ENCODE measurements around the gene PAM16.

The PAM16 gene

DNA sequence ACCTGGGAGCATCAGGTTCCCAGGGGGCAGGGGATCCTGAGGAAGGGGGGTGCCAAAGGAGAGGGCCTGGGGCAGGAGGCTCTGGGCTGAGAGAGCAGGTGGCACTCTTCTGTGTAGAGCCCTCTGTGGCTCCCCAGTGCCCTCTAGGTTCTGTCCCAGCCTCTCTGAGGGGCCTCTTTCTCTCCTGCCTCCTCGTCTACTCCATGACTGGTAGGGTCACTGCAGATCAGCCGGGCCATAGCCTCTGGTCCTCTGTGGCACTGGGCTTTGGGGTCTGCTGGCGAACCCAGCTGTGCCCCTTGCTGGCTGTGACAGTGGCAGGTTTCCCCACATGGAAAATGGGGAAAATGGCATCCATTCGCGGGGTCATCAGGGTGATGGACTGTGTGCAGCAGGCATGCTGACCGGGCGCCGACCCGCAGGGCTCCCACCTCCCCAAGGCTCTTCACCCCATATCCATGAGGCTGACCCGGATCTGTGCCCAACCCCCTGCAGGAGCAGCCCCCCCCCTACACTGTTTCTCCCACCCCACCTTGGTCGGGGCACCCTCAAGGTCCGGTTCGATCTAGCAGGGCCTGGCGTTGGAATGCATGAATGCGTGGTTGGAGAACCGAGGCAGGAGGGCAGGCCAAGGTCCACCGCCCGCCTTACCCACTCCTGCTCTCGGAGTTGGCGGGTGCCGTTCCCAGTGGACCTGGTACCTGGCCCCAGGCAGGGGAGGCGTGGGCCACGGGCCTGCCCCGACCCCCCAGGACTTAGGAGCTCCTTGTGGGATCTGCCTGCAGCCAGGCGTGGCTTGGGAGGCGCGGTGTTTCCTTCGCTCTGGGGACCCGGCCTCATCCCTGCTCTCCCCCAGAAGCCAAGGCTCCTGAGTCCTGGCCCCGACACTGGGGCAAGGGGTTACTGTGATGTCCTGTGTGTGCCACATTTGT lies 28.7 kb downstream of the PAM16 start:
- H3K4me3 ChIP-seq (ENCODE audit: low read length), result no peak overlapping the region
- H3K4me1 ChIP-seq (ENCODE audit: control insufficient read depth, insufficient read depth, low read length), result peaks cover 39% of the 10 kb centered on the region
- H3K9me3 ChIP-seq (ENCODE audit: control insufficient read depth, low read length), result no peaks in the 10 kb centered on the region
- peaks cover 10% of the 10 kb centered on the region for H3K27me3 ChIP-seq (ENCODE audit: control insufficient read depth, insufficient read depth, low read length)
- H3K36me3 ChIP-seq (ENCODE audit: control insufficient read depth, insufficient read depth, low read length), result no peaks in the 10 kb centered on the region
- H3K9ac ChIP-seq (ENCODE audit: low read length), result no peak overlapping the region

DNA sequence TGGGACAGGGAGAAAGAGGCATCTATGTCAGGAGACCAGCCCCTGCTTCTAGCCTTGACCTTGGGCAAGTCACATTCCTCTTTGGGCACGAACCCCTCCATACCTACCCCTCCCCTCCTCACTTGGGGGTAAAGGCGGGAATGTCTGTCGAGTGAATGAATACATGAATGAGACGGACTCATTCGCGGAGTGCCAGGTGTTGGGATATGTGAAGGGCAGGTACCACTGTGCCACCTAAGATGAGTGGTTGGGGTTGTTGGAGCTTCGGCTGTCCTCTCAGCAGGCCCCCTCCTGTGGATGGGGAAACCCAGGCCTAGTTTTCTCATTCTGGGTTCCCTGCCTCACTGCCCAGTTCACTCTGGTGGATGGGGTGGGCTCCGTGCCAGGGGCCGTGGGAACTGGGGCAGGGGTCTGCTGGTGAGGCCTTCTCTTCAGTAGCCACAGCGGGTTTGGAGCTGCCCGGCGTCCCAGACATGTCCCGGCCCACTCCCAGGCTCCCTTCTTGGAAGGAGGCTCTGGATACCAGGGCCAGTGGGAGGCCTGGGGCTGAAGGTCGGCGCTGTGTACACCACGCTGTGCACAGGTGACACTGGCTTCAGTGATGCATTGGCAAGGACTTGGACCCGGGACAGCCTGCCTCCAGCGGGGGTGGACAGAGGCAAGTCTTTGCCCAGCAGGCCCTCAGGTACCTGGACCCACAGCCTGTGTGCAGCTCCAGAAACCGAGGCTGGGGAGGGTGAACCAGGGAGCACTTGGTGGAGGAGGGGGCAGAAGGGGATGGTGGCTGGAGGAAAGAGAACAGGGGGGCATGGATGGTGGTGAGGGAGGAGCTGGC lies 29.6 kb downstream of the PAM16 start:
- no peaks in the 10 kb centered on the region for H3K9me3 ChIP-seq (ENCODE audit: control insufficient read depth, low read length)
- H3K9ac ChIP-seq (ENCODE audit: low read length), result no peak overlapping the region
- peaks cover 44% of the 10 kb centered on the region for H3K4me1 ChIP-seq (ENCODE audit: control insufficient read depth, insufficient read depth, low read length)
- H3K36me3 ChIP-seq (ENCODE audit: control insufficient read depth, insufficient read depth, low read length), result no peaks in the 10 kb centered on the region
- H3K27me3 ChIP-seq (ENCODE audit: control insufficient read depth, insufficient read depth, low read length), result peaks cover 19% of the 10 kb centered on the region
- H3K4me3 ChIP-seq (ENCODE audit: low read length), result no peak overlapping the region

DNA sequence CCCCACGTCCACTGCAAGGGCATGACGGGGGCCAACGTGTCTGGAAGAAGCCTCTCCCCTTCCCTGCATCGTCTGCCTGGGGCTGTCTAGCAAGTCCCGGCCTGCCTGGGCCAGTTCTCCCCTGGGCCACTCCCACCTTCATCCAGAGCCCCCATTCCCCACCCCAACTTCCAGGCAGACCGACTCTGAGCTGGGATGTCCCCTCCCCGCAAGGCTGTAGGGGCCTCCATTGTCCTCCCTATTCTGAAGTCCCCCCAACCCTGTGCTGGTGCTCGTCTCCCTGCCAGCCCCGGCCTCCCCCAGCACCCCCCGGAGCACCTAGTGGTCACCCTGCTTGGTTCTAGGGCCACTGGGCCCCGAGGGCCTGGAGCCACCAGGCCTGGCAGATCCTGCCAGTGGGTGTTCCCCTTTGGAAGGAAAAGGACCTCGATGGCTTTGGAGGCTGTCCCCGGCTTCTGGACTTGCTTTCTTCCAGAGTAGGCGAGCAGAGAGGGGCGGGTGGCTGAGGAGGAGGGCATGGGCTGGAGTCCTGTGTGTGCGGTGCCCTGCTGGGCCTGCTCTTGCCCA lies 30.5 kb downstream of the PAM16 start:
- no peak overlapping the region for H3K4me3 ChIP-seq (ENCODE audit: low read length)
- peaks cover 46% of the 10 kb centered on the region for H3K4me1 ChIP-seq (ENCODE audit: control insufficient read depth, insufficient read depth, low read length)
- no peaks in the 10 kb centered on the region for H3K9me3 ChIP-seq (ENCODE audit: control insufficient read depth, low read length)
- no peak overlapping the region for H3K9ac ChIP-seq (ENCODE audit: low read length)
- peaks cover 21% of the 10 kb centered on the region for H3K27me3 ChIP-seq (ENCODE audit: control insufficient read depth, insufficient read depth, low read length)
- no peaks in the 10 kb centered on the region for H3K36me3 ChIP-seq (ENCODE audit: control insufficient read depth, insufficient read depth, low read length)

DNA sequence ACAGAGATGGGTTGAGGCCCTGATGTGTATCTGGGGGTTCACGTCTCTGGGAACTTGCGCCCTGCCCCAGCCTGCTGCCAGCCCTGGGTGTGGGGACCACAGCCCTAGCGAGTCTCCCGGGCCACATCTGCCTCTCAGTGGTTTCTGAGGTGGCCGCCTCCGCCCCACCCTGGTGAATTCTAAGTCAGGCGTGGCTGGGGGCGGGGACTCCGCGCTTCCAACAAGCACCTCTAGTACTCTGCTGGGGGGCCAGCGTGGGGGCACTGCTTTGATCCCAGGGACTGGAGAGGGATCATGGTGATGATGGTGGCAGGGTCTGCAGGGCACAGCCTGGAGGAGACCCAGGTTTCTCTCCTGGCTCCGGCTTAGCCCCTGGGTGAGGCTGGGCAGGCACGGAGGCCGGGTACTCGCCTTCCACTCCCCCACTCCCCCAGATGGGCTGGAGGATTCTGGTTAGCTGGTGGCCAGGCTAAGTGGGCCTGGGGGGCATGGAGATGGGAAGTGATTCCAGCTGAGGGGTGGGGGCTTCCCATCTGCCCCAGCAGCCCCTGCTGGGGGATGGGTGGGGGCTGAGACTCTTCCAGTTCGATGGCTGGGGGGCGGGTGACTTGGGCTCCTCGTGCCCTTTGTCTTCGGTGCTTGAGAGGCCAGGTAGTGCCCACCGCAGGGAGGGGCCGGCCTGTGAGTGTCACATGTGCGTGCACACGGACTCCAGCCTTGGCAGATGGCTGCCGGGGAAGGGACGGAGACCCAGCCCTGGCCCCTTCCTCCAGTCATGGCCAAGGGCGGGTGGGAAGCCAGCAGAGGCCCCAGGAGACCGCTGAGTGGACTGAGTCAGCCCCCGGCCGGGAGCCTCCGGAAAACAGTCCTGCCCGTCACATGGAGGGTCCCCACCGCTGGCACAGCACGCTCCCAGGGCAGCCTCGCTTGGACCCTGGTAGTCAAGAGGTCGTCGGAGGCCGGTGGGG lies 31.4 kb downstream of the PAM16 start:
- Histone ChIP-seq H3K4me3 (ENCODE audit: low read length) (no peak overlapping the region), H3K27me3 (ENCODE audit: control insufficient read depth, insufficient read depth, low read length) (peaks cover 27% of the 10 kb centered on the region), H3K36me3 (ENCODE audit: control insufficient read depth, insufficient read depth, low read length) (no peaks in the 10 kb centered on the region), H3K9ac (ENCODE audit: low read length) (no peak overlapping the region), H3K4me1 (ENCODE audit: control insufficient read depth, insufficient read depth, low read length) (peaks cover 45% of the 10 kb centered on the region), H3K9me3 (ENCODE audit: control insufficient read depth, low read length) (no peaks in the 10 kb centered on the region)

DNA sequence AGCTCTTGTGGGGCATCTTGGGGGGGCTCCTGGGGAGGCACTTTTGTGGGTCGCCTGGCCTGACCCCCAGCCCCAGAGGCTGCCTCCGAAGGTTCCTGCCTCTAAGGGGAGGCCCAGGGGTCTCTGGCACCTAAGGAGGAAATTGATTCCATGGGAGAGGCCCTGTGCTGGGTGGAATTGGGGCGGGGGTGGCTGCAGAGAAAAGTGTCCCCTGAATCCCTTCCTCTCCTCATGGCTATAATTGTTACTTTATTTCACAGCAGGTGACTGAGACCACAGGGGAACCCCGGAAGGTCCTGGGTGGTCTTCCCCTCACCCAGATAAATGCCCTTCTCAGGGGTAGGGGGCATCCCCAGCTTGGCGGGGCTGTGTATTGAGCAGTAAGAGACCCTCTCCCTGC lies 32.2 kb downstream of the PAM16 start:
- no peaks in the 10 kb centered on the region for H3K9me3 ChIP-seq (ENCODE audit: control insufficient read depth, low read length)
- H3K36me3 ChIP-seq (ENCODE audit: control insufficient read depth, insufficient read depth, low read length), result no peaks in the 10 kb centered on the region
- peaks cover 41% of the 10 kb centered on the region for H3K4me1 ChIP-seq (ENCODE audit: control insufficient read depth, insufficient read depth, low read length)
- H3K4me3 ChIP-seq (ENCODE audit: low read length), result no peak overlapping the region
- H3K9ac ChIP-seq (ENCODE audit: low read length), result no peak overlapping the region
- peaks cover 35% of the 10 kb centered on the region for H3K27me3 ChIP-seq (ENCODE audit: control insufficient read depth, insufficient read depth, low read length)

DNA sequence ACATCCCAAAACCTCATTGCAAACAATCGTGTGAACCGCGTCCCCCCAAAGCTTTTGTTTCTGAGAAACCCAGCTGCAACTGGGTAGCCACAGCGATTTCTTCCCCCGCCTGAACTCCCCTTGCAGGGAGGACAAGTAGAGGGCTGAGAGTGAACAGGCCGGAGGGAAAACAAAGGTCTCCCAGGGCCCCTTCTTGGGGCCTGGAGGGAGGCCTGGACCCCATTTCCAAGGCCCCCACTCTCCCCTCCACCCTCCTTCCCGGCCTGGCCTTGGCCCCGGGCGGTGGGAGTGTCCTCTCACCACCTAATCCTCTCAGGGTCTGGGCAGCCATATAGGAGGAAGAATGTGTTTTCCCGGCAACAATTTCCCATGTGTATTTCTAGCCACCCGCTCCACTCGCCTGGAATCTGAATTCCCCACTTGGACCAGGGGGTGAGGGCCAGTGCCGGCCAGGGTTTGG lies 32.6 kb downstream of the PAM16 start:
- H3K27me3 ChIP-seq (ENCODE audit: control insufficient read depth, insufficient read depth, low read length), result peaks cover 39% of the 10 kb centered on the region
- no peaks in the 10 kb centered on the region for H3K36me3 ChIP-seq (ENCODE audit: control insufficient read depth, insufficient read depth, low read length)
- H3K4me1 ChIP-seq (ENCODE audit: control insufficient read depth, insufficient read depth, low read length), result peaks cover 39% of the 10 kb centered on the region
- H3K4me3 ChIP-seq (ENCODE audit: low read length), result no peak overlapping the region
- no peak overlapping the region for H3K9ac ChIP-seq (ENCODE audit: low read length)
- no peaks in the 10 kb centered on the region for H3K9me3 ChIP-seq (ENCODE audit: control insufficient read depth, low read length)

DNA sequence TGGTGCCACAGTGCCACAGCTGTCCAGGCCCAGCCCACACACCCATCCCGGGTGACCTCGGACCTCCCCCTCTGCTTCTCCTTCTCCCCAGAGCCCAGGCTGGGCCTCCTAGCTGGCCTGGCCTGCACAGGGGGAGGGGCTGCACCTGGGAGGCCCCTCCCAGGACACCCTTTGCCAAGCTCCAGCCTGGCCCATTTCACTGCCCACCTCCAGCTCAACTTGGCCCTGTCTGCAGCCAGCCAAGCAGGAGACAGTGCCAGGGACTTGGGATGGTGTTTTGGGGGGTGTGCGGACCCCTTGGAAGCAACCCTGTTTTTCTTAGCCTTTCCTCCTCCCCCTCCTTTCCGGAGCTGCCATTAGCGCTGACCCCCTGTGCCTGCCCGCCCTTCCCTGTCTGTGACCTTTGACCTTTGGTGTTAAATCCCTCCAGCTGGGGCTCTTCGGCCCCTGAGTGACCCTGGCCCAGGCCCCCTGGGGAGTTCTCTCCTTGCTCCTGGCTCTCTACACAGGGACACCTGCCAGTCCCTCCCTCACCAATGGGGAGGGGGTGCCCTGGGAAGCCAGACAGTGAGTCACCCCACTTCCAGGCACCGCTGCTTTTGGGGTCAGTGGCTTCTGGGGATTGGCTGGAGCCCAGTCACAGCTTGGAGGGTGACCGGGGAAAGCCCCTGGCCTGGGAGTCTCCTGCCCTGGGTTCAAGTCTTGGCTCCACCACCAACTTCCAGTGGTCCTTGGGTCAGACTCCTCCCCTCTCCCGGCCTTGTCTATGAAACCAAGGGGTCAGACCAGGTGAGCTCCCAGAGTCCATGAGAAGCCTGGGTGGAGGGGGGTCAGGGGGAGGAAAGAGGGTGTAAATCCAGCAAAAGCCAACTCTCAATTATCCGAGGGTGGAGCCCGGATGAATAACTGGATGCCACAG lies 33.3 kb downstream of the PAM16 start:
- peaks cover 39% of the 10 kb centered on the region for H3K27me3 ChIP-seq (ENCODE audit: control insufficient read depth, insufficient read depth, low read length)
- no peak overlapping the region for H3K4me3 ChIP-seq (ENCODE audit: low read length)
- H3K9me3 ChIP-seq (ENCODE audit: control insufficient read depth, low read length), result no peaks in the 10 kb centered on the region
- no peak overlapping the region for H3K9ac ChIP-seq (ENCODE audit: low read length)
- peaks cover 39% of the 10 kb centered on the region for H3K4me1 ChIP-seq (ENCODE audit: control insufficient read depth, insufficient read depth, low read length)
- H3K36me3 ChIP-seq (ENCODE audit: control insufficient read depth, insufficient read depth, low read length), result no peaks in the 10 kb centered on the region

DNA sequence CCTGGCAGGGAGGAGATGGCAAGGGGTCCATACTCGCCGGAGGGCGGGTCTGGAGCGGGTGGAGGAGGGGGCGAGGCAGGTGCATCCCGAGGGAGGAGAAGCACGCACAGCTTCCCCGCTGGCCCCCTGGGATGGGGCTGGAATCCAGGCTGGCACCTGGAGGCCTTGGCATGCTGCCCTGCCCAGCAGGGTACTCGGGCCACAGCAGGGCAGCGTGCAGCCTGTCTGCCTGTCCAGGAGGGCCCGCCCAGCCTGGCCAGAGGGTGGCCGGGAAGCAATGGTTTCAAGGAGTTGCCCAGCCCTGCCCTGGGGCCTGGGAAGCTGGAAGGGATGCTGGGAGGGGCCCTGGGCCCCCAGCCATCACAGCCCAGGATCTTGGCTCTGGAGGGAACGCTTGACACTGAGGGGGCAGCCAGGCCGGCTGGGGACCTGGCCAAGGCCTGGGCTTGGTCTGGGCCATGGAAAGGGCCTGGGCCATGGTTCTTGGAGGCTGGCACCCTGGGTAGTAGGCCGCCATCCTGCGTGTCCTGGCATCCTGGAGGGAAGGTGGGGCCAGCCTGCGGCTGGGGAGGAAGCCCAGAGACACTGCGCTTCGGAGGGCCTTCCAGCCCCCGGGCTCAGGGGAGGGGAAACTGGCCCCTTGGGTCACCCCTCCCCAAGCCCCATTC lies 34.1 kb downstream of the PAM16 start:
- peak overlapping the region; percentile 15 for H3K9ac ChIP-seq (ENCODE audit: low read length)
- H3K4me3 ChIP-seq (ENCODE audit: low read length), result no peak overlapping the region

DNA sequence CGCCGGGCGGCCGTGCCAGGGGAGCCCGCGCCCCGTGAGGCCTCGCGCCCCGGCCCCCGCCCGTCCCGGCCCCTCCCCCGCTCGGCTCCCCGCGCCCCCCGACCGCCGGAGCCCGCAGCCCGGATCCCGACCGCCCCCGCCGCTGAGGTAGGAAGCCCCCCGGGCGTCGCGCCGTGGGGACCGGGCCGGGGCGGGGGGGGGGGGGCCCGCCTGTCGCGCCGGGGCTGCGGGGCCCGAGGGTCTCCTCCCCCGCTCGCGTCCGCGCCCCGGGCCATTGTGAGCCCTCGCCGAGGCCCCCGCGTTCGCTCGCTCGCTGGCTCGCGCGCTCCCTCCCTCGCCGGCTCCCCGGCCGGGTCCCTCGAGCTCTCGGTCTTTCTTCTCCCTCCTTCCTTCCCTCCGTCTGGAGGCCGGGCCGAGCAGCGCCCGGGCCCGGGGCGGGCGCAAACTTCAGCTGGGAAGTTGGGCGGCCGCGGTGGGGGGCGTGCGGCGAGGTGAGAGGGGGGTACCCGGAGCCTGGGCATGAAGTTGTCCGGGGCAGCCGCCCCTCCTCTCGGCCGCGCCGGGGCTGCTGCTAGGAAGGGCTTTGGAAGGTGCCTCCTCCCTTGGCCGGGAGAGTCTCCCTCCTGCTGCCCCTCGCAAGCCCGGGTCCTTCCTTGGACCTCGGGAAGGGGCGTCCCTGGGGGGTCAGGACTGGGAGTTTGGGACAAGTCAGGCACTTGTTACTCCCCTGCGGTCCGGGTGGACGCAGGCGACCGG lies 34.8 kb downstream of the PAM16 start:
- Histone ChIP-seq H3K9ac (ENCODE audit: low read length) (peak overlapping the region; percentile 15), H3K4me3 (ENCODE audit: low read length) (no peak overlapping the region), H3K27me3 (ENCODE audit: control insufficient read depth, insufficient read depth, low read length) (peaks cover 39% of the 10 kb centered on the region), H3K9me3 (ENCODE audit: control insufficient read depth, low read length) (no peaks in the 10 kb centered on the region), H3K4me1 (ENCODE audit: control insufficient read depth, insufficient read depth, low read length) (peaks cover 39% of the 10 kb centered on the region), H3K36me3 (ENCODE audit: control insufficient read depth, insufficient read depth, low read length) (no peaks in the 10 kb centered on the region)

More for the DNA sequence above, 34.1 kb downstream of the PAM16 start:
- no peaks in the 10 kb centered on the region for H3K36me3 ChIP-seq (ENCODE audit: control insufficient read depth, insufficient read depth, low read length)
- peaks cover 39% of the 10 kb centered on the region for H3K4me1 ChIP-seq (ENCODE audit: control insufficient read depth, insufficient read depth, low read length)
- H3K9me3 ChIP-seq (ENCODE audit: control insufficient read depth, low read length), result no peaks in the 10 kb centered on the region
- H3K27me3 ChIP-seq (ENCODE audit: control insufficient read depth, insufficient read depth, low read length), result peaks cover 39% of the 10 kb centered on the region

Data from mucosa of stomach (tissue), 1 donor.